Keratinocyte (primary cell): ENCODE data around the gene DHRSX. TPM values are rescaled to one million over a fixed set of nuclear protein-coding genes. Genes with fewer than 3 reads are reported as not detected.
"Not testable (repeated sequence)": the region's sequence is repeated elsewhere in the genome, so short reads cannot be mapped to it uniquely, and the experiment has no call there.

Experiments
- DNase-seq: peaks from one replicate; pipeline ENCODE4 v3.0.0-alpha.2; 2011; ENCODE audit warnings: low read depth, missing footprints, low spot score
- FAIRE-seq: peaks from 2 replicates; lab custom pipeline; 2011; peaks lifted over from hg19 to GRCh38; lab: Jason Lieb, UNC
- H2AFZ ChIP-seq: 2 replicates; pipeline ENCODE4 v1.6.0; 2012; ENCODE audit warnings: low read length, control low read depth, inconsistent platforms; ENCODE audit not compliant: control insufficient read depth
- H3K27ac ChIP-seq: 2 replicates; pipeline ENCODE4 v1.5.1; 2011; ENCODE audit warnings: low read length; ENCODE audit not compliant: control insufficient read depth, insufficient read depth
- H3K27me3 ChIP-seq: 3 replicates; pipeline ENCODE4 v1.6.0; 2011; ENCODE audit warnings: low read length; ENCODE audit not compliant: control insufficient read depth, insufficient read depth; ENCODE audit errors: extremely low read depth
- H3K36me3 ChIP-seq, 2 experiments: 2 replicates in 1 of 2; 3 replicates in 1 of 2; pipeline ENCODE4 v1.5.1; 2011; ENCODE audit warnings: low read length in 2 of 2, mild to moderate bottlenecking in 1 of 2; ENCODE audit not compliant: control insufficient read depth in 2 of 2, insufficient read depth in 2 of 2; ENCODE audit errors: extremely low read depth in 1 of 2
- H3K4me1 ChIP-seq: 3 replicates; pipeline ENCODE4 v1.5.1; 2011; ENCODE audit warnings: low read length; ENCODE audit not compliant: control insufficient read depth, insufficient read depth; ENCODE audit errors: extremely low read depth
- H3K4me2 ChIP-seq: 3 replicates; pipeline ENCODE4 v1.6.0; 2011; ENCODE audit warnings: low read depth, low read length; ENCODE audit not compliant: control insufficient read depth, insufficient read depth; ENCODE audit errors: extremely low read depth
- H3K4me3 ChIP-seq, 3 experiments: fragments of 200-600 bp in 1 of 3; sonication (generic) in 1 of 3; 2 replicates in 2 of 3; 3 replicates in 1 of 3; pipeline ENCODE4 v1.5.1; 2011 to 2016; ENCODE audit warnings: low read length in 3 of 3, mild to moderate bottlenecking in 3 of 3, control low read depth in 2 of 3, inconsistent platforms in 1 of 3, low read depth in 1 of 3, mixed read lengths in 1 of 3, mixed run types in 1 of 3, moderate library complexity in 1 of 3; ENCODE audit not compliant: control insufficient read depth in 2 of 3, insufficient read depth in 2 of 3; ENCODE audit errors: extremely low read depth in 1 of 3
- H3K79me2 ChIP-seq: 2 replicates; pipeline ENCODE4 v1.6.0; 2012; ENCODE audit warnings: low read length; ENCODE audit not compliant: control insufficient read depth, insufficient read depth
- H3K9ac ChIP-seq: 3 replicates; pipeline ENCODE4 v1.6.0; 2011; ENCODE audit warnings: low read length; ENCODE audit not compliant: control insufficient read depth, insufficient read depth; ENCODE audit errors: extremely low read depth
- H3K9me1 ChIP-seq: 3 replicates; pipeline ENCODE4 v1.6.0; 2011; ENCODE audit warnings: low read length; ENCODE audit not compliant: control insufficient read depth, insufficient read depth; ENCODE audit errors: extremely low read depth
- H3K9me3 ChIP-seq: 2 replicates; pipeline ENCODE4 v1.5.1; 2012; ENCODE audit warnings: low read depth, low read length; ENCODE audit not compliant: control insufficient read depth
- H4K20me1 ChIP-seq: 3 replicates; pipeline ENCODE4 v1.6.0; 2011; ENCODE audit warnings: low read length; ENCODE audit not compliant: control insufficient read depth, insufficient read depth; ENCODE audit errors: extremely low read depth
- CTCF ChIP-seq, 3 experiments: IDR thresholded peaks in 1 of 3; conservative IDR thresholded peaks in 1 of 3; optimal IDR thresholded peaks in 1 of 3; 2 replicates in 2 of 3; 3 replicates in 1 of 3; pipeline versions ENCODE3 to v1.5.1; 2011; ENCODE audit warnings: low read length in 3 of 3, mild to moderate bottlenecking in 3 of 3, moderate library complexity in 2 of 3, control low read depth in 1 of 3, inconsistent platforms in 1 of 3; ENCODE audit not compliant: insufficient read depth in 2 of 3; ENCODE audit errors: extremely low read depth in 1 of 3
- EZH2 ChIP-seq: IDR thresholded peaks from one replicate; pipeline ENCODE4 v1.6.1; 2012; ENCODE audit warnings: inconsistent platforms, mild to moderate bottlenecking, low read length, moderate library complexity
- dilution Hi-C: fragments of 300-500 bp; cut with MboI; formaldehyde crosslinking; loops from one replicate; pipeline ENCODE4 v1.7.0; 2020; ENCODE audit warnings: low sequenced_read_pairs; ENCODE audit not compliant: extremely low pct_ligation_motif_present
- polyA plus RNA-seq, 5 experiments: library from polyadenylated mRNA; depleted of rRNA in 3 of 5; stranded (reverse) in 3 of 5; stranded (forward) in 1 of 5; unstranded in 1 of 5; fragments of >200 nt; gene quantifications; 1 replicate in 1 of 5; 2 replicates in 3 of 5; 3 replicates in 1 of 5; pipeline versions ENCODE4 v1.2.1 to v1.2.3, GENCODE V29; 2011 to 2012; ENCODE audit warnings: missing spikeins in 2 of 5, low read depth in 1 of 5, low replicate concordance in 1 of 5

The DHRSX gene
- polyA plus RNA-seq, 1 donor (not counting 4 experiments of a cell fraction or from before 2014, with no cell fraction given), result 20.4 TPM

GRCh38 chrX:2267890-2268289, 232.9 kb downstream of the DHRSX start:
- no peak overlapping the region for H3K4me3 ChIP-seq
- dilution Hi-C loops, result no loop called here
- no peak overlapping the region for H3K4me2 ChIP-seq
- H3K27ac ChIP-seq, result no peak overlapping the region
- DNase-seq, result no peak
- no peaks in the 10 kb centered on the region for H4K20me1 ChIP-seq
- H3K79me2 ChIP-seq, result no peaks in the 10 kb centered on the region
- H3K4me1 ChIP-seq, result no peaks in the 10 kb centered on the region
- H3K9me3 ChIP-seq, result no peaks in the 10 kb centered on the region
- no peak overlapping the region for H3K9ac ChIP-seq
- TF ChIP-seq CTCF (optimal IDR thresholded peaks at IDR 0.05 in 1 of 3, IDR thresholded peaks at IDR 0.05 in 1 of 3, conservative IDR thresholded peaks at IDR 0.05 in 1 of 3; ENCODE audit: extremely low read depth in 1 of 3, insufficient read depth in 2 of 3, low read length in 3 of 3), result no peak
- no peak for TF ChIP-seq EZH2
- H3K27me3 ChIP-seq, result no peaks in the 10 kb centered on the region
- no peak for FAIRE-seq
- H3K36me3 ChIP-seq, result peaks cover 2 to 10% of the 10 kb centered on the region in 2 experiments
- H2AFZ ChIP-seq, result no peak overlapping the region
- H3K9me1 ChIP-seq, result no peaks in the 10 kb centered on the region

DNA sequence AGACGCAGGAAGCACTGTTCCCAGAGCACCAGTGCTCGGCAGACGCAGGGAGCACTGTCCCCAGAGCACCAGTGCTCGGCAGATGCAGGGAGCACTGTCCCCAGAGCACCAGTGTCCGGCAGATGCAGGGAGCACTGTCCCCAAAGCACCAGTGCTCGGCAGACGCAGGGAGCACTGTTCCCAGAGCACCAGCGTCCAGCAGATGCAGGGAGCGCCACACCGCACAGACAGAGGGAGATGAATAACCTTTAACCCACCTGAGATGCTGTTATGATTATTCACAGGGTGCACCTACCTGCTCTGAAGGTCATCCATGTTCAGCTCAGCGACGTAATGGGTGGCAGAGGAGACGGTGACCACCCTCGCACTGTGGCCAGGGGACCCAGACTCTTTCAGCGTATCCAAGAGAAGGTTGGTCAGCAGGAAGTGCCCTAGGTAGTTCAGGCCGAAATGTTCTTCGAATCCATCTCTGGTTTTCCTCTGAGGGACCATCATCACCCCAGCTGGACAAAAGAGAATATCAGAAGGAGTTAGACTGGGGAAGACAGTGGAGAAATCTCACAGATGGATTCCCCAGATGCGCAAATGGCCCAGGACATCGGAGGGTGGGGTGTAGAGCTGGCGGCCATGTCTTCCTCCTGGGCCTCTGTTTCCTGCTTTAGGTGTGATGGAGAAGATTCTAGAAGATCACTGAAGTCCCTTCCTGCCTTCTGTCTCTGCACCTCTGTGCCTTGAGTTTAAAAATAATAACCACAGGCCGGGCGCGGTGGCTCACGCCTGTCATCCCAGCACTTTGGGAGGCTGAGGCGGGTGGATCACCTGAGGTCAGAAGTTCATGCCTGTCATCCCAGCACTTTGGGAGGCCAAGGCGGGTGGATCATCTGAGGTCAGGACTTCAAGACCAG, 234.1 kb downstream of the DHRSX start:
- H3K9me1 ChIP-seq, result no peaks in the 10 kb centered on the region
- no peak overlapping the region for H2AFZ ChIP-seq
- DNase-seq, result no peak
- H3K4me1 ChIP-seq, result peaks cover 2% of the 10 kb centered on the region
- H3K79me2 ChIP-seq, result no peaks in the 10 kb centered on the region
- H3K4me3 ChIP-seq, result no peak overlapping the region
- H3K27me3 ChIP-seq, result no peaks in the 10 kb centered on the region
- no peaks in the 10 kb centered on the region for H4K20me1 ChIP-seq
- FAIRE-seq, result no peak
- no peak overlapping the region for H3K9ac ChIP-seq
- dilution Hi-C loops, result no loop called here
- no peak overlapping the region for H3K4me2 ChIP-seq
- H3K36me3 ChIP-seq, result peaks cover 2 to 10% of the 10 kb centered on the region in 2 experiments
- no peaks in the 10 kb centered on the region for H3K9me3 ChIP-seq
- TF ChIP-seq CTCF (optimal IDR thresholded peaks at IDR 0.05 in 1 of 3, IDR thresholded peaks at IDR 0.05 in 1 of 3, conservative IDR thresholded peaks at IDR 0.05 in 1 of 3; ENCODE audit: extremely low read depth in 1 of 3, insufficient read depth in 2 of 3, low read length in 3 of 3) (no peak), EZH2 (no peak)
- H3K27ac ChIP-seq, result no peak overlapping the region

- H2AFZ ChIP-seq, DNase-seq, H3K4me3 ChIP-seq, dilution Hi-C loops, H3K27ac ChIP-seq, H4K20me1 ChIP-seq, H3K4me2 ChIP-seq, H3K27me3 ChIP-seq, H3K9me3 ChIP-seq, H3K79me2 ChIP-seq, H3K36me3 ChIP-seq, H3K9me1 ChIP-seq, H3K4me1 ChIP-seq, H3K9ac ChIP-seq, FAIRE-seq: not testable (repeated sequence)
Measured at GRCh38 chrX:2265658-2266444, 234.9 kb downstream of the DHRSX start.
